K562 (cell line): Measurements from ENCODE around the gene C3orf52. TPM values are rescaled to one million over a fixed set of nuclear protein-coding genes. Genes with fewer than 3 reads are reported as not detected.

Experiments
- BCOR ChIP-seq: fragments of 450-650 bp; IDR thresholded peaks from 2 replicates; pipeline ENCODE4 v1.6.1; 2016
- E2F5 ChIP-seq: sonication (generic); formaldehyde crosslinking; IDR thresholded peaks from 2 replicates; pipeline ENCODE4 v1.8.0; 2022; ENCODE audit warnings: mild to moderate bottlenecking, missing genetic modification reagents
- PRPF4 ChIP-seq: fragments of 200-400 bp; formaldehyde crosslinking; IDR thresholded peaks from one replicate; pipeline ENCODE4 v1.6.1; 2017; ENCODE audit warnings: low read length, low read depth, mild to moderate bottlenecking; ENCODE audit not compliant: insufficient read depth, poor library complexity, severe bottlenecking
- RBFOX2 ChIP-seq: fragments of 200-400 bp; formaldehyde crosslinking; IDR thresholded peaks from 2 replicates; pipeline ENCODE4 v1.6.1; 2017; ENCODE audit warnings: low read depth, mild to moderate bottlenecking, low read length, moderate library complexity
- ZBTB8A ChIP-seq: fragments of 450-650 bp; IDR thresholded peaks from 2 replicates; pipeline ENCODE4 v1.6.1; 2018; ENCODE audit warnings: mild to moderate bottlenecking, moderate library complexity; ENCODE audit not compliant: partially characterized antibody
- ZNF175 ChIP-seq: fragments of 200-800 bp; sonication (Bioruptor generic); IDR thresholded peaks from 2 replicates; pipeline ENCODE4 v1.6.1; 2016; ENCODE audit warnings: low read depth, mild to moderate bottlenecking, missing genetic modification characterization, missing compliant biosample characterization
- ZNF75A ChIP-seq: fragments of 450-650 bp; formaldehyde crosslinking; IDR thresholded peaks from 2 replicates; pipeline ENCODE4 v1.4.0; 2020; ENCODE audit warnings: mild to moderate bottlenecking
- polyA plus RNA-seq, 8 experiments: library from polyadenylated mRNA; depleted of rRNA in 4 of 8; stranded (reverse) in 5 of 8; unstranded in 3 of 8; fragments of >200 nt; fragmentation: Nextera tagmentation in 2 of 8; fragmentation: Illumina TruSeq in 1 of 8; extraction: Ambion mirVana in 2 of 8; extraction: Trizol in 1 of 8; gene quantifications; 2 replicates each; pipeline versions ENCODE4 v1.2.1 to v1.2.3, GENCODE V29; 2011 to 2014; ENCODE audit warnings: inconsistent platforms in 1 of 8, missing spikeins in 1 of 8
- total RNA-seq, 7 experiments: library from RNA; depleted of rRNA in 6 of 7; stranded (reverse); fragments of >200 nt in 6 of 7; fragmentation: Illumina TruSeq in 2 of 7; extraction: Trizol in 2 of 7; gene quantifications; 2 replicates each; pipeline versions ENCODE4 v1.2.1 to v1.2.3, GENCODE V29; 2011 to 2021; ENCODE audit warnings: low replicate concordance in 1 of 7
- TF ChIP-seq, protein P1 (sequence below): sonication (generic); formaldehyde crosslinking; IDR thresholded peaks from 2 replicates; pipeline ENCODE4 v1.8.1; 2023; ENCODE audit warnings: missing genetic modification reagents, mild to moderate bottlenecking, borderline replicate concordance
- TF ChIP-seq, protein P2 (sequence below), 2 experiments: fragments of 250-450 bp in 1 of 2; fragments of 450-650 bp in 1 of 2; sonication (Bioruptor Pico) in 1 of 2; IDR thresholded peaks; 2 replicates each; pipeline versions ENCODE4 v1.6.1 to v1.8.0; 2016 to 2021; ENCODE audit warnings: mild to moderate bottlenecking in 2 of 2, moderate library complexity in 2 of 2, missing compliant biosample characterization in 1 of 2, missing genetic modification characterization in 1 of 2

The C3orf52 gene
- total and polyA plus RNA-seq, 9 of the 15 experiments (the other 6 are each of a cell fraction or from before 2014, with no cell fraction given) = 2.8 to 6.1 (median 3.8) TPM

DNA sequence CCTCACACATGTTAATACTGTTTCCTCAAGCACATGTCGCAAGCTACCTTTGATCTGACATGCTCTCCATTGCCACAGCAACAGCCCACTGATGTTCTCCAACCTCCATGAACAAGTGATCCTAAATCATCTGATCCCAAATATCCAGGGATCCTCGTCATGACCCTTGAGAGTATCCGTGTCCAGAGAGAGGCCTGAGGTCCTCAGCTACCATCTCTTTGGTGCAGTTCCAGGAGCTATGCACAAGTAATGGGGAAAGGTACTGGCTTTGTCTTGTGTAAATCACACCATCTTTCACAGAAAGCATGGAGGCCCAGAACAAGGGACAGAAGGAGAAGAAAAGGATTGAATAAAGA lies 44.4 kb downstream of the C3orf52 start (continued):
- TF ChIP-seq, protein P1, sequence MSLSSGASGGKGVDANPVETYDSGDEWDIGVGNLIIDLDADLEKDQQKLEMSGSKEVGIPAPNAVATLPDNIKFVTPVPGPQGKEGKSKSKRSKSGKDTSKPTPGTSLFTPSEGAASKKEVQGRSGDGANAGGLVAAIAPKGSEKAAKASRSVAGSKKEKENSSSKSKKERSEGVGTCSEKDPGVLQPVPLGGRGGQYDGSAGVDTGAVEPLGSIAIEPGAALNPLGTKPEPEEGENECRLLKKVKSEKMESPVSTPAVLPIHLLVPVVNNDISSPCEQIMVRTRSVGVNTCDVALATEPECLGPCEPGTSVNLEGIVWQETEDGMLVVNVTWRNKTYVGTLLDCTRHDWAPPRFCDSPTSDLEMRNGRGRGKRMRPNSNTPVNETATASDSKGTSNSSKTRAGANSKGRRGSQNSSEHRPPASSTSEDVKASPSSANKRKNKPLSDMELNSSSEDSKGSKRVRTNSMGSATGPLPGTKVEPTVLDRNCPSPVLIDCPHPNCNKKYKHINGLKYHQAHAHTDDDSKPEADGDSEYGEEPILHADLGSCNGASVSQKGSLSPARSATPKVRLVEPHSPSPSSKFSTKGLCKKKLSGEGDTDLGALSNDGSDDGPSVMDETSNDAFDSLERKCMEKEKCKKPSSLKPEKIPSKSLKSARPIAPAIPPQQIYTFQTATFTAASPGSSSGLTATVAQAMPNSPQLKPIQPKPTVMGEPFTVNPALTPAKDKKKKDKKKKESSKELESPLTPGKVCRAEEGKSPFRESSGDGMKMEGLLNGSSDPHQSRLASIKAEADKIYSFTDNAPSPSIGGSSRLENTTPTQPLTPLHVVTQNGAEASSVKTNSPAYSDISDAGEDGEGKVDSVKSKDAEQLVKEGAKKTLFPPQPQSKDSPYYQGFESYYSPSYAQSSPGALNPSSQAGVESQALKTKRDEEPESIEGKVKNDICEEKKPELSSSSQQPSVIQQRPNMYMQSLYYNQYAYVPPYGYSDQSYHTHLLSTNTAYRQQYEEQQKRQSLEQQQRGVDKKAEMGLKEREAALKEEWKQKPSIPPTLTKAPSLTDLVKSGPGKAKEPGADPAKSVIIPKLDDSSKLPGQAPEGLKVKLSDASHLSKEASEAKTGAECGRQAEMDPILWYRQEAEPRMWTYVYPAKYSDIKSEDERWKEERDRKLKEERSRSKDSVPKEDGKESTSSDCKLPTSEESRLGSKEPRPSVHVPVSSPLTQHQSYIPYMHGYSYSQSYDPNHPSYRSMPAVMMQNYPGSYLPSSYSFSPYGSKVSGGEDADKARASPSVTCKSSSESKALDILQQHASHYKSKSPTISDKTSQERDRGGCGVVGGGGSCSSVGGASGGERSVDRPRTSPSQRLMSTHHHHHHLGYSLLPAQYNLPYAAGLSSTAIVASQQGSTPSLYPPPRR = no peak
- TF ChIP-seq PRPF4 (no peak), ZBTB8A (no peak), RBFOX2 (no peak), ZNF175 (CRISPR knock-in tag) (no peak), ZNF75A (CRISPR knock-in tag) (no peak), E2F5 (CRISPR knock-in tag) (no peak), BCOR (no peak)
- TF ChIP-seq, protein P2, sequence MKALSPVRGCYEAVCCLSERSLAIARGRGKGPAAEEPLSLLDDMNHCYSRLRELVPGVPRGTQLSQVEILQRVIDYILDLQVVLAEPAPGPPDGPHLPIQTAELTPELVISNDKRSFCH (CRISPR knock-in tag; IDR thresholded peaks at IDR 0.05) = no peak
- TF ChIP-seq, protein P2 (tag; IDR thresholded peaks at IDR 0.05) = no peak
